Upper lobe of right lung (tissue), 1 donor: ENCODE results near the gene TNK2. TPM values are rescaled to one million over a fixed set of nuclear protein-coding genes. Genes with fewer than 3 reads are reported as not detected.
"Not testable (repeated sequence)": the region's sequence is repeated elsewhere in the genome, so short reads cannot be mapped to it uniquely, and the experiment has no call there.

Experiments used
- ATAC-seq: fragments of 200-7000 bp; cut with Tn5 transposase; one replicate; pipeline ENCODE4 v1.9.1; 2020; ENCODE audit warnings: mild to moderate bottlenecking, moderate library complexity
- DNase-seq: peaks from one replicate; pipeline ENCODE4 v3.0.0-alpha.2; 2020
- H3K27ac ChIP-seq: fragments of 200-600 bp; one replicate; pipeline ENCODE4 v1.8.0; 2022
- H3K27me3 ChIP-seq: fragments of 200-600 bp; one replicate; pipeline ENCODE4 v1.8.0; 2022; ENCODE audit warnings: mild to moderate bottlenecking
- H3K36me3 ChIP-seq: fragments of 200-600 bp; one replicate; pipeline ENCODE4 v1.8.0; 2022
- H3K4me1 ChIP-seq: fragments of 200-600 bp; one replicate; pipeline ENCODE4 v1.8.0; 2022
- H3K4me3 ChIP-seq: fragments of 200-600 bp; one replicate; pipeline ENCODE4 v1.8.0; 2022; ENCODE audit warnings: mild to moderate bottlenecking
- H3K9me3 ChIP-seq: fragments of 200-600 bp; one replicate; pipeline ENCODE4 v1.8.0; 2022
- CTCF ChIP-seq: fragments of 200-600 bp; IDR thresholded peaks from one replicate; pipeline ENCODE4 v1.8.0; 2022; ENCODE audit warnings: antibody characterized with exemption
- intact Hi-C: fragments of 100-400 bp; cut with DNase I; formaldehyde crosslinking; loops from one replicate; pipeline ENCODE4 v1.11.0; 2022
- total RNA-seq: library from RNA; stranded (reverse); fragmentation: NEBNext Ultra II Directional; extraction: Animal tissue kit (Norgen Biotek cat#: 25700); gene quantifications from one replicate; pipeline ENCODE4 v1.2.1, GENCODE V29; 2021
- donor health status: DM: no; HTN: yes; CAD: no; lungs with severe emphysema.

Gene TNK2
- total RNA-seq, 1 donor from 2014 or later, result 58.8 TPM

GRCh38 chr3:195918176-195918575 lies 9.8 kb upstream of the TNK2 start:
- Histone ChIP-seq H3K27ac (no peak overlapping the region), H3K36me3 (no peaks in the 10 kb centered on the region), H3K9me3 (no peaks in the 10 kb centered on the region), H3K4me3 (no peak overlapping the region), H3K4me1 (peaks cover 9% of the 10 kb centered on the region), H3K27me3 (no peaks in the 10 kb centered on the region)
- DNase-seq (peak; percentile 25), ATAC-seq (no peak)
- intact Hi-C loops, result loop anchor here (10.0 kb wide), 1 partner anchor 53 kb away; no protein-coding TSS in a partner anchor
- TF ChIP-seq CTCF, result no peak

DNA sequence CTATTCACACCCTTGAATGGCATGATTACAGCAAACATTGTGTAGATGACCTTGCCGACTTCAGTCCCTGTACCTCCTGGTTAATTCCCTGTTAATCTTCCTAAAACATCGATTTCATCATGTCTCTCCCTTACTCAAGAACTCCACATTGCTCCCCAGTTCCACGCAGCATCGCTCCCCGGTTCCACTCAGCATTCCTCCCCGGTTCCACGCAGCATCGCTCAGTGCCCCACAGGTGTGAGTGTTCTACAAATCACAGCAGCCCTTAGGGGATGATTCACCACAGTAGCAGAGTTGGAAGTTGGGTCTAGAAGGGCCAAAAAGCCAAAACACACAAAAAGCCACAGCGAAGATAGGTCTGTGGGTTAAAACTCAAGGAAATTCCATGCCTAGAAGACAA lies 8.6 kb upstream of the TNK2 start:
- intact Hi-C loops, result loop anchor here (10.0 kb wide), 1 partner anchor 52 kb away; no protein-coding TSS in a partner anchor
- no peak overlapping the region for H3K27ac ChIP-seq
- H3K36me3 ChIP-seq, result no peaks in the 10 kb centered on the region
- no peak for TF ChIP-seq CTCF
- DNase-seq (peak; percentile 37), ATAC-seq (no peak)
- H3K4me1 ChIP-seq, result peaks cover 9% of the 10 kb centered on the region
- H3K27me3 ChIP-seq, result no peaks in the 10 kb centered on the region
- no peaks in the 10 kb centered on the region for H3K9me3 ChIP-seq
- H3K4me3 ChIP-seq, result no peak overlapping the region

GRCh38 chr3:195916291-195916690 lies 7.9 kb upstream of the TNK2 start:
- H3K27ac ChIP-seq, result no peak overlapping the region
- intact Hi-C loops, result loop anchor here (10.0 kb wide), 1 partner anchor 51 kb away; no protein-coding TSS in a partner anchor
- ATAC-seq (no peak), DNase-seq (peak; percentile 54)
- H3K27me3 ChIP-seq, result no peaks in the 10 kb centered on the region
- peaks cover 9% of the 10 kb centered on the region for H3K4me1 ChIP-seq
- H3K9me3 ChIP-seq, result no peaks in the 10 kb centered on the region
- no peak for TF ChIP-seq CTCF
- no peaks in the 10 kb centered on the region for H3K36me3 ChIP-seq
- H3K4me3 ChIP-seq, result no peak overlapping the region

DNA sequence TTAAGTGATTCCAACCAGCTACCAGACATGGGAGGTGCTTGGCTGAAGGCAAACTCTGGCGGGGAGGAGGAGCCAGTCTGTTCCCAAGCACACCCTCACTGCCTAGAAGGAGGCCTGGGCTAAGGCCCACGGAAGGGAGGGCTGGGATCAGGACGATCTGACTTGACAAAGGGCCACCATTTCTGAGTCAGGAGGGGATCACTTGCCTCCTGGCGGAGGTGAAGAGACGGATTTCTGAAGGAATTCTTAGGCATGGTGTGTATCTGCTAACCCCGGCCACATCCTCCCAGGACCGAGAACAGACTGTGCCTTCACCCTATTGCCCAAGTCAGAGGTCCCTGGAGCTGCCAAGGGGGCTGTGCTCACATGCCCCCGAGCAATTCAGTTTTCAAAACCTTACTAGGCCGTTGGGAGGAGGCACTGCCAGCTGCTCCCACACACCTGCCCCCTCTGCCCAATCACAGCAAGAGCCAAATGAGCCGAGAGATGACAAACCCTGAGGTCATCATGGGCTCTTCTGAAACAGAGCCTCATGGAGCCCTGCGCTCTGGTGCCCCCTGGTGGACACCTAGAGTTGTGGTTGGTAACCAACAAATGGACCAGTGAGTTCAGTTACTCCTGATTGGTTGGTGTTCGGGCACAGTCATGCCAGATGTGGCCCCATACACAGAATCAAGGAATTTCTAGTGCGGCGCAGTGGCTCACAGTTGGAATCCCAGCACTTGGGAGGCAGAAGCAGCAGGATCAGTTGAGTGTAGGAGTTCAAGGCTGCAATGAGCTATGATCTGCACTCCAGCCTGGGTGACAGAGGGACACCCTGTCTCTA lies 6.5 kb upstream of the TNK2 start:
- no peaks in the 10 kb centered on the region for H3K9me3 ChIP-seq
- ATAC-seq (peak; percentile 98), DNase-seq (peak; percentile 95)
- no peaks in the 10 kb centered on the region for H3K36me3 ChIP-seq
- no peaks in the 10 kb centered on the region for H3K27me3 ChIP-seq
- H3K4me3 ChIP-seq, result no peak overlapping the region
- TF ChIP-seq CTCF, result peak; percentile 98
- H3K4me1 ChIP-seq, result peaks cover 13% of the 10 kb centered on the region
- H3K27ac ChIP-seq, result peak overlapping the region; percentile 62
- intact Hi-C loops, result loop anchor here (10.0 kb wide), 1 partner anchor 50 kb away; no protein-coding TSS in a partner anchor

DNA sequence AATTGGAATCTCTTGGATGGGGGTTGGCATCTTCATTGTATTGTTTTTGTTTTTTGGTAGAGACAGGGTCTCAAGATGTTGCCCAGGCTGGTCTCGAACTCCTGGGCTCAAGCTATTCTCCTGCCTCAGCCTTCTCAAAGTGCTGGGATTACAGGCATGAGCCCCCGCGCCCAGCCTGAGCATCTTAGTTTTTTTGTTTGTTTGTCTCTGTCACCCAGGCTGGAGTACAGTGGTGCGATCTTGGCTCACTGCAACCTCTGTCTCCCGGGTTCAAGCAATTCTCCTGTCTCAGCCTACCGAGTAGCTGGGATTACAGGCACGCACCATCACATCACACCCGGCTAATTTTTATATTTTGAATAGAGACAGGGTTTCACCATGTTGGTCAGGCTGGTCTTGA lies 5.8 kb upstream of the TNK2 start:
- H3K36me3 ChIP-seq, DNase-seq, H3K27me3 ChIP-seq, ATAC-seq, H3K9me3 ChIP-seq, H3K4me3 ChIP-seq: not testable (repeated sequence)
- H3K27ac ChIP-seq, result peak overlapping the region; percentile 62
- peaks cover 15% of the 10 kb centered on the region for H3K4me1 ChIP-seq
- intact Hi-C loops, result loop anchor here (10.0 kb wide), 1 partner anchor 49 kb away; no protein-coding TSS in a partner anchor

- no peaks in the 10 kb centered on the region for H3K36me3 ChIP-seq
- peaks cover 17% of the 10 kb centered on the region for H3K4me1 ChIP-seq
- no peaks in the 10 kb centered on the region for H3K27me3 ChIP-seq
- H3K27ac ChIP-seq, result no peak overlapping the region
- H3K9me3 ChIP-seq, result no peaks in the 10 kb centered on the region
- no peak for TF ChIP-seq CTCF
- no peak overlapping the region for H3K4me3 ChIP-seq
- intact Hi-C loops, result loop anchor here (10.0 kb wide), 1 partner anchor 49 kb away; no protein-coding TSS in a partner anchor
- ATAC-seq, result no peak
- peak; percentile 30 for DNase-seq
Measured at GRCh38 chr3:195913382-195913781, 5.0 kb upstream of the TNK2 start.
